NCI-H1048 (cell line): ENCODE results near the gene CMTM3.
"Not testable (repeated sequence)": the region's sequence is repeated elsewhere in the genome, so short reads cannot be mapped to it uniquely, and the experiment has no call there.

Source experiments
- DNase-seq: peaks from one replicate; lab custom pipeline; 2025; lab: John Stamatoyannopoulos, UW

Gene CMTM3

DNA sequence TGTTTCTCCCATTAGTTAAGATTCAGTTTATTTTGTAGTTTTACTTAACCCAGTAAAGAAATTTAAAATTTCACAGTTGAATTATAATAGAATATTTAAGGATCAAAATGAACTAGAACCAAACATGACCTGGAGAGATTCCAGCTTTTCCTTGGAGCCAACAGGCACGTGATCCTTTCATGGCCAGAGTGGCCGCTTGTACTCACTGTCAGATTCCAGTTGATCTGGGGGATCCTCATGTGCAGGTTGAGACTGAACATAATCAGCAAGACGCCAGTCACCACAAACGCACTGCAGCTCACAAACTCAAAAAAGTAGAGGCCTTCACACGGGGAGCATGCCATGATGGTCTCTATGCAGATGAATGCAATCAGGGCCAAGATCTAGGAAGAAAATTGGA, 31.7 kb downstream of the CMTM3 start:
- DNase-seq: no peak

DNA sequence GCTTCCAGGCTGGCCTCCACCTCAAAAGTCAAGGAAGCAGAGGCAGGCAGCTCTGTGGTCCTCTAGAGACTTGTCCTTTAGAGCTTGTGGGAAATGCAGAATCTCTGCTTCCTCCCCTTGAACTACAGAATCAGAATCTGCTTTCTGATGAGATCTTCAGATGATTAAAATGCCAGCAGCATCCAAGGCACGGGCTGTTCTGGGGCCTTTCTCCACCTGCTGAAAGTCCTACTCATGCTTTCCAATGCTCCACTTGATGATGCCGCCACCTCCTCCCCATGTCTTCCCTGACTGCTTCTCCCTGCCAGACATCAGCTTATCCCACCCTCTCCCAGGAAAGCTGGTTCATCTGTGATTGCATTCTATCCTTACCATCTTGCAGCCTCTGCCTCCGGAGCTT, 33.3 kb downstream of the CMTM3 start:
- no peak for DNase-seq

DNA sequence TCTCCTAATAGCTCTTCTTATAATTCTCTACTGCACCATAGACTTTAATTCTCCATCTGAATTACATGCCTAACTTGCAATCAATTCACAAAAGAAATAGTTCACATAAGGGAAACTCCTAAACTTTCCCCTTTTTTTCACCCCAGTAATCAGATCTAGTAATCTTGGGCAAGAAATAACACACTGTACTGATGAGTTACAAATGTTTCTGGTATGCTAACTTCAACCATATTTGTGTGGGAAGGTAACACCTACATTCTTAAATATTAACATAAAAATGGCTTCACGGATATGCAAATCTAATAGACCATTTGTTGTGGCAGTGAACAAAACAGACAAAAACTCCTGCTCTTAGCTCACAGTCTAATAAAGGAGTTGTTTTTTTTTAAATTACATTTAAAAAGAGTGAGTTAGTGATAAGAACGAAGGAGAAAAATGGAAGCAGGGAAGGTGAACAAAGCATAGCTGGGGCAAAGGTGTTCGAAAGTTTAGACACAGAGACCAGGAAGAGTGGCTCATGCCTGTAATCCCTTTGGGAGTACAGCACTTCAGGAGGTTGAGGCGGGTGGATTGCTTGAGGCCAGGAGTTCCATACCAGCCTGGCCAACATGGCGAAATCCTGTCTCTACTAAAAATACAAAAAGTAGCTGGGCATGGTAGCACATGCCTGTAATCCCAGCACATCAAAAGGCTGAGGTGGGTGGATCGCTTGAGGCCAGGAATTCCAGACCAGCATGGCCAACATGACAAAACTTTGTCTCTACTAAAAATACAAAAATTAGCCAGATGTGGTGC, 34.8 kb downstream of the CMTM3 start:
- DNase-seq: no peak

DNA sequence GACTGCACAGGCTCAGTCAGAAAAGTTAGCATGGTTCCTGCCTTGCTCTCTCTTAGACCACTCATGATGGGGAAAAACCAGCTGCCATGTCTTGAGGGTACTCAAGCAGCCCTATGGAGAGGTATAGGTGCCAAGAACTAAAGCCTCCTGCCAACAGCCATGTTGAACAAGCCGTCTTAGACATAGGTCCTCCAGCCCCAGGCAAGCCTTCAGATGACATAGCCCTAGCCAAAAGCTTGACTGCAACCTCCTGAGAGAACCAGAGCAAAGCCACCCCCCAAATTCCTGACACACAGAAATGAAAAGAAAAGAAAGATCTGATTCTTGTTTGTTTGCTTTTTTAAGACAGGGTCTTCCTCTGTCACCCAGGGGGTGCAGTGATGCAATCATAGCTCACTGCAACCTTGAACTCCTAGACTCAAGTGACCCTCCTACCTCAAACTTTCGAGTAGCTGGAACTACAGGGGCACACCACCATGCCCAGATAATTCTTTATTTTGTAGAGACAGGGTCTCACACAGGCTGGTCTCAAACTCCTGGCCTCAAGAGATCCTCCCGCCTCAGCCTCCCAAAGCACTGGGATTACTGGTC, 36.3 kb downstream of the CMTM3 start:
- DNase-seq: no peak

DNA sequence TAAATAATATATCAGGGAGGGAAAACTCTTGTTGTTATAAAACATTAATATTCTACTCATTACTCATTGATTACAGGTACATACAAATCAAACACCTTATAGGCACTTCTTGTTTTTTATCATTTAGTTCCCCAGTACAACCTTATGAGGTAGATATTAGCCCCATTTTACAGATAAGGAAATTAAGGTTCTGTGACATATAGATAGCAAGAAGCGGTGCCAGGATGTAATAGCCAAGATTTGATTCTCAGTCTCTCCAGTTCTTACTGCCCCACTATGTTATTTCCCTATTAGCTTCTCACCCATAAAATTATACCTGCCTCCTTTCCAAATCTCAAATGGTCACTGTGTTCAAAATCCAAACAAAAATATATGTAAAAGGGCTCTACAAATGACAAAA, 36.9 kb downstream of the CMTM3 start:
- DNase-seq: no peak

DNA sequence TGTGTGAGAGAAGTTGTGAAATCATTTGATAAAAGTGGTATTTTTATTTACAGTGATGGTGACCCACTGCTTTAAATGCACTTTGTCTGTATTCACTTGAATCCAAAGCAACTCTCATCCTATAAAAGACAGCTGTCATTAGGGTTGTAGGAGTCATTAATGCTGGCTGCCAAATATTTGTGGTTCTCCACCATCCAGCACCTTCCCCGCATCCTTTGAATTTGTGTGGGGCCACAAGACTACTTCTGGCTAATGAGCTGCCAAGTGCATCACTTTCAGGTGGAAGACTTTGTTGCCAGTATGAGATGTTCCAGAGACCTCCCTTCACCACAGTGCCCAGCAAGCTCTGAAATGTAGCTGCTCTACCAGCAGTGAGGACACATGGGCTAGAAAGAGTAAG, 43.4 kb downstream of the CMTM3 start:
- no peak for DNase-seq

DNA sequence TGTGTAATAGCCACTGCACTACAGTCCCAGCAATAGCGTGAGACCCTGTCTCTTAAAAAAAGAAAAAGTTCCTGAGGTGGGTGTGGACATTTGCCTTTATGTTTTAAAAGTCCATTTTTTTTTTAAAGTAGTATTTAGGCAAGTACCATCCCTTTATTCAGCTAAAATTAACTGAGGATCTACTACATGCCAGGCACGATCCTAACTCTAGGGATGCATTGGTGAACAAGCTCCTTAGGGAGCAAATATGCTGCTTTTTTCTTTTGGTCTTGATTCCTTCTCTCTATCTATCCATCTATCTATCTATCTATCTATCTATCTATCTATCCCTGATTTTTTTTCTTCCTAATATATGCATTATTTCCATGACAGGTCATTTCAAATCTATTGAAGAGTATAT, 44.7 kb downstream of the CMTM3 start:
- DNase-seq: no peak

DNA sequence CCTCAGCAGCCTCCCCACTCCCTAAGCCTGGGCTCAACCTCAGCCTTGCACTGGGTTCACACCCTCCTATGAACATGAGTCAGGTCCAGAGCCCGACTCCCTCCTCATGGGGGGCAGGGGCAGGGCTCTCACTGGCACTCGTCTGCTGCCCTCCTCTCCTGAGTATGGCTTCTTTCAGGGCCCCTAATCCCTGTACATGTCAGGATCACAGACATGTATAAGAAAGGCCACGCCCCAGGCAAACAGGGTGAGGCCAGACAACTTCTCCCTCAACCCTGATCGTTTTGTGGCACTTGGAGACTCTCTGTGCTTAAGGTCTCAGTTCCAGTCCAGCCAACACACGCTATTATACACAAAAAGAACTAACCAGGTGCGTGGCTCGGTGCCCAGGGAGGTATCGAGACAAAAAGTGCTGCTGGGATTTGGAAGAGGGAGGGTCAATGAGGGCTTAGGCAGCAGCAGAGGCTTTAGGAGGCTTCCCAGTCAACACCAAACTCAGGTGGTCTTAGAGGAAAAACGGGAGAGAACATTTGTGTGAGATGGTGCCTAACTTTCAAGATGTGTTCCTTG, 45.2 kb downstream of the CMTM3 start:
- no peak for DNase-seq

DNA sequence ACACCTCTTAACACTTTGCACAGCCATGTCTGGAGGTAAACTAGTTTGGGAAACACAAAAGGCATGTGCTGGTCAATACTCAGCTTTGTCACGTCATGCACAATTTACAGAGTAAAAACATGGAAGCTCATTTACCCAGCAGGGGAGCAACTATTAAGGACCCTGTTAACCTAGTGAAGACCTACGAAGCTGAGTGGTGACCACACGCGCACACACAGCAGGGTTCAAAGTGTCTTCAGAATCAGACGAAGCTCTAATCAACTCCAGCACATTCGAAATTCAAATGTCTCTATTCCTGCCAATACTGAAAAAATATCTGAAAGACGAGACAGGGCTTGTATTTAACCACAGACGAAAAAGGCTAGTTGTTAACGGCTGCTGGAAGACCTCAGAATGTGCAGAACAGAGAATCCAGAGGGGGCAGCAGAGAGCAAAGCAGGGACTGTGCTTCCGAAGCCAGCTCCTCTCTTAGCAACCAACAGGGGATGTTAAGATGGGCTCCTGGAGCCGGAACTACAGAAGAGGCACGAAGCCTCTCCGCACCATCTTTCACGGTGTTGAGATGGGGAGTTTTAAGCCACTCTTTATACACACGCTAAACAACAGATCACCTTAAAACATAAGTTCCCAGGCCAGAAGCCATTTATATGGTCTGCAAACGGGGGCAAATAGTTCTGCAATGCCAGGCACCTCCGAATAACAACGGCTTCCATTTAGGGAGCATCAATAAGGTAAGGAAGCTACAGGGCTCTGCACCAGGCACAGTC, 46.4 kb downstream of the CMTM3 start:
- peak; percentile 7 for DNase-seq

DNA sequence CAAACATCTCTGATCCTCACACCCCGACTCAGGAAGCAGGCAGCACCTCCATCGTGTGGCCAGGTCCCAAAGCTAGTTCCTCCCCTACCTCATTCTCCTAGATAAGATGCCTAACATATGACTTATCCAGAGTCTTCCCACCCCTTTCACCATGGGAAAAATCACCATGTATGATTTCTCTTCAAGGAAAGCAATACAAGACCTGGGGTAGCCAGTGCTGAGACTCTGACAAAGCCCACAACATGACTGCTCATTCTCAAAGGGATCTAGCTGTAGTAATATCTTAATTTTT, 46.9 kb downstream of the CMTM3 start:
- DNase-seq: no peak

DNA sequence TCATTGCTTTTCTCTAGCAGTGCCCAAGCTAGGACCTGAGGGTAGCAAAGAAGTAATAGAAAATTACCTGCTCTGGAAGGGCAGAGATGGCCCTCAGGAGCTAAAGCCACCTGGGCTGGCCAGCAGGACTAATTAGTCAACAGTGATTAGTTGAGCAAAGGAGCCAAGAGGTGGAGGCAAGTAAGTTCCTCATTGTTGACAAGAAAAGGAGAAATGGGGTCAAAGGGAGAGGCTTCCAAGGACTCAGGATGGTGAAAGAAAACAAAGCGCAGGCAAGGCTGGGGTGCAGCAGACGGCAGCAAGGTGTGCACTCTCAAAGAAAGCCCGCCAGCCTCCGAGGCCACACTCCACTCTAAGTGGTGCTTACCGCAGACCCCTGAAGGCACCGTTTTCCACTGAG, 47.5 kb downstream of the CMTM3 start:
- DNase-seq: no peak

DNA sequence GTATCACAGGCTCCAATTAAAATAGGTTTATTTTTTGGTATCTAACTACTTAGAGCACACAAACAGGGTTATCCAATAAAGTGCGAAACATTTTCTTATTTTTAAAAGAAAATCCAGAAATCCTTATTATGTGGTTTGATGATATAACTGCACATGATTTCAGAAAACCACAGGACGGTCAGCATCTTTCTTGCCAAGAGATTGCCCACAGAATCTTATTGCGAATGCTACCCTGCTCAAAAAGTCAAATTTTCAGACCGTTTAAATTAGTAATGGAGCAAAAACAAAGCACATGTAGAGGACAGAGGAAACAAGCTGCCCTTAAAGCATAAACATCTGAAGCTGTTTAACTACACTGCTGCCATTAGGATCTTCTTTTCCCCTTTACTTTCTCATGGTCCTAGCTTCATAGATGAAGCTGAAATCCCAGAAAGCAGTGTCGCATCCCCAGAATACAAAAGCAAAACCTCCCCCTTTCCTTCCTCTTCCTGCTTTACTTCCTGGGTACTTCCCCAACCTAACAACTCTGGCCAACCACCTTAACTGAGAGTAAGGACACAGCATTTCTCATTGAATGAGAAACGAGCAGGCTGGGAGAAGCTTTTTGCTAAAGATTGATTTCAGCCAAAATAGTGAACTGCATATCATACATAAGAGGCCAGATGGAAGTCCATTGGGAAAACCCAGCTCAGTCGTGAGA, 48.3 kb downstream of the CMTM3 start:
- DNase-seq: no peak

DNA sequence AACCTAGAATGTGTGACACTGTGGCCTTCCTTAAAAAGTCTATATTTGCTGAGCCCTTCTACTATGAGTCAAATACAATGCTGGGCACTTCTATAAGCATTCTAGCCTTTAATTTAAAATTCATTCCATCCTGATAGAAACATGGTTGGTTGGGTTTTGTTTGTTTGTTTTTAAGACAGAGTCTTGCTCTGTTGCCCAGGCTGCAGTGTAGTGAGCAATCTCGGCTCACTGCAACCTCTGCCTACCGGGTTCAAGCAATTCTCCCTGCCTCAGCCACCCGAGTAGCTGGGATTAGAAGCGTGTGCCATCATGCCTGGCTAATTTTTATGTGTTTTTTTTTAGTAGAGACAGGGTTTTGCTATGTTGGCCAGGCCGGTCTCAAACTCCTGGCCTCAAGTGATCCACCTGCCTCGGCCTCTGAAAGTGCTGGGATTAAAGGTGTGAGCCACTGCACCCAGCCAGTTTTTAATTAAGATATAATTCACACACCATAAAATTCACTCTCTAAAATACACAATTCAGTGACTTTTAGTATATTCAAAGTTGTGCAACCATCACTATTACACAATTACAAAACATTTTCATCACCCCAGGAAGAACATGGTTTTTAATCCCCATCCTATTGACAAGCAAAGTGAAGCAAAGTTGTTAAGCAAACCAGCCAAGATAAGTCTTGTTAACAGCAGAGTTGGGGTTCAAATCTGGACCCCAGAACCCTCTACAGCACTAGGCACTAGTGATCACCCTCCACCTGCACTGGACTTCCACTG, 49.3 kb downstream of the CMTM3 start:
- DNase-seq: no peak

DNA sequence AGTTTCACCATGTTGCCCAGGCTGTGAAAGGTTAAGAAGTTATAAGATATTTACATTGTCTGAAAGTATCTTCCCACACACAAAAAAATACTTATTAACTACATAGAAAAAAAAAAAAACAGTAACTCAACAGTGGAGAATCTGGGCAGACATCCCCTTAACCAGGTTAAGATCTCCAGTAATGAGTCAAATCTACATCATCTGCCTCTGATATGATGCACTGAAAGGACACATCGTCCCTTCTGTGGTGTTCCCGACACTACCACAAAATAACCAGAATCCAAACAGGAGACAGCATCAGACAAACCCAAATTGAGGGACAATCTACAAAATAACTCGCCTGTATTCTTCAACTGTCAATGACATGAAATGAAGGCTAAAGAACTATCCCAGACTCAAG, 52.0 kb downstream of the CMTM3 start:
- DNase-seq: no peak

DNA sequence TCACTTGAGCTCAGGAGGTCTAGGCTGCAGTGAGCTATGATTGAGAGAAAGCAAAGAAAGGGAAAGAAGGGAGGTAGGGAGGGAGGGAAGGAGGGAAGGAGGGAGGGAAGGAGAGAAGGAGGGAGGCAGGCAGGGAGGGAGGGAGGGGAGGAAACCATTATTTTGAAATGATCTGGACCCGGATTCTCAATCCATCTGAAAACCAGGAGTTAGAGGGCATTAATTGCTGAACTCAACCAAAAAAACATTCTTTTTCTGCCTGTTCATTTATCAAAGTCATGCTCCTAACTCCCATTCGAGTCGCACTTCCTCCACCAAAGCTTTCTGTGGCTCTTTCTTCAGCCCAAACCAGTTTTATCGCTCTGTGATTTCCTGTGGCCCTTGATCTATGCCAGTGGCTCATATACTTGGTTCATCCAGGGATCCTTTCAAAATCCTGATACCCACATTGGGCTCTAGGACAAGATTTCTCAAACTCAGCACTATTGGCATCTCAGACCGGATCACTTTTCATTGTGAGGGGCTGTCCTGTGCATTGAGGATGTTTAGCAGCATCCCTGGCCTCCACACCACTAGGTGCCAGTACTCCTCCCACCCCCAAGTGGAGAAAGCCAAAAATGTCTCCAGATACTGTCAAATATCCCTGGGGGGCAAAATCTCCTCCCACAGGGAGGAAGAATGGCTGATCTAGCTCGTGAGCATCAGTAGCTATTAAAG, 53.8 kb downstream of the CMTM3 start:
- no peak for DNase-seq

DNA sequence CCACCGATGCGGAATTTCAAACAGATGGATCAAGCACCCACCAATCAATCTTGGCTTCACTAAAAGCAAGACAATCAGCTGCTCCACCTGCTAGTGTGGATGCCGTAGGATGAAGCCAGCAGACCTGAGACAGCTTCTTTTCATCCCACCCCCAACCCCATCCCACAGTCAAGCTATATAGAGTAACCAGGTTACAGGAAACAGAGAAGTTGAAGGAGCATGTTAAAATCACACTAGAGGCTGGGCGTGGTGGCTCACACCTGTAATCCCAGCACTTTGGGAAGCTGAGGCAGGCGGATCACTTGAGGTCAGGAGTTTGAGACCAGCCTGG, 54.3 kb downstream of the CMTM3 start:
- no peak for DNase-seq

DNA sequence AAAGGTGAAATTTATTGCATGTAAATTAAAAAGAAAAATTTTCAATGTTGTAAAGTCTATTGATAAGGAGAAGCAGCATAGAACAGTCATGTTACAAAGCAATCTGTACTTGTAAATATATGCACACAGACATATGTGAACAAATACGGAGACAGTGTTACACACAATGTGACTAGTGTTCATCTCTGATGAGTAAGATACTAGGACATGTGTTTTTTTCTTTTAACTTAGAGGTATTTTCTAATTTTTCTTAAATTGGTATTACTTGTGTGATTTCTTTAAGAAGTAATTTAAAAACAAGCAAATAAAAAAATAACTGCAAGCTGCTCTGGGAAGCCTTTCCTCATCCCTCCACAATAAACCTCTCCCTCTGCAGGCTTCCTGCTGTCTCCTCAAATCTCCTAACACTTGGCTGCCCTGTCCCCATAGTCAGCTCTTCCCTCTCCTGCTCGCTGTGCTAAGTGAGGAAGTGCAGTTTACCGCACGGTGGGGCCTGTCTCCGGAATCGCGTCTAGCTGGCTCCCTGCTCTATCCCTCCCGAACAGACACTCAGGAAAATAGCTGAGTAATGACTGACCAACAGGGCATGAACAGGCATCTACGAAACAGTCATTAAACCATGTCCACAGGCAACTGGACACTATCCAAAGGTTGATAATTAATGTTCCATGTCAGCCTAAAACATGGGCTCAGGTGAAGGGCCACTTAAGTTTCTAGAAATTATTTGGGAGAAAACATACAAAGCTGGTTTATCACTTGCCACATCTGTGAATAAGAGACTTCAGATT, 56.1 kb downstream of the CMTM3 start:
- no peak for DNase-seq

DNA sequence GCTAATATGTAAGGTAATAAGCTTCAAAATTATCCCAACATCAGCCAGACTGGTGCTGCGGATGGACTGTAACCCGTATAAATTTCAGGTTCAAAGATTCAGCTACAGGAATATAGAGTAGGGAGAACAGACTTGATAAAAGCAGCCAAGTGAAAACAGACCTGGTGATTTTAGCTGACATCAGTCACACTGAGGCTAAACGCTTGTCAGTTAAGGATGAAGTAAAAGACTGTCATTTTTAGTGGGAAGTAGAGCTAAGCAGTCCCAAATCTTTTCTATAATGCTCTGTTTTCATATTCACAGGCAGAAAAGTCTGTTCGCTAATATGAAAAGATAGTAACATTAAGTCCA, 56.7 kb downstream of the CMTM3 start:
- DNase-seq: no peak

DNA sequence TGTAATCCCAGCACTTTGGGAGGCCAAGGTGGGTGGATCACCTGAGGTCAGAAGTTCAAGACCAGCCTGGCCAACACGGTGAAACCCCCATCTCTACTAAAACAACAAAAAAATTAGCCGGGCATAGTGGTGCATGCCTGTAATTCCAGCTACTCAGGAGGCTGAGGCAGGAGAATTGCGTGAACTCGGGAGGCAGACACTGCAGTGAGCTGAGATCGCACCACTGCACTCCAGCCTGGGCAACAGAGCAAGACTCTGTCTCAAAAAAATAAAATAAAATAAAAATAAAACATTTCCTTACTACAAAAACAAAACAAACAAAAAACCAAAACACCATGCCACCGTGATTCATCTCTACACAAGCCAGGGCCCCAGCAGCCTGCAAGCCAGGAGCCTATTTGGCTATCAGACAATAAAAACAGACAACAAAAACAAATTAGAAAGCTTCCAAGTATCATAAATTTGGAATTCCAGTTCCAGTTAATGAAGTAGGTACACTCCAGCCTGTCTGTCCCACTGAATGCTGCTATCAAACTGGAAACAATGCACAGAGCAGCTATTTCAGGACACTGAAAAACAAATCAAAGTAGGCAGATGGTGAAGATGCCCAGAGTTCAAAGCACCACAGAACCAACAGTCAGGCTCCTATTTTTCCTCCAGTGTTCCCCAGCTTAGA, 57.3 kb downstream of the CMTM3 start:
- DNase-seq: not testable (repeated sequence)
